MCF 10A (cell line): Measurements from ENCODE around the gene BDKRB2. TPM values are rescaled to one million over a fixed set of nuclear protein-coding genes. Genes with fewer than 3 reads are reported as not detected.

Experiments
- BruUV-seq: library from RNA; stranded (reverse); fragments of 400-500 nt; replicated peaks from 2 replicates; lab custom pipeline; 2021; lab: Mats Ljungman, UMichigan
- CTCF ChIA-PET: fragments of 300-600 bp; sonication (Branson Sonifier 250); formaldehyde crosslinking; extraction: SDS; loops from one replicate; lab custom pipeline; 2021; ENCODE audit warnings: antibody characterized with exemption, inconsistent platforms; lab: Yijun Ruan, JAX
- POLR2A ChIA-PET: fragments of 300-600, 350-650 bp; sonication (Branson Sonifier 250); formaldehyde crosslinking; extraction: SDS; loops from one replicate; lab custom pipeline; 2020; ENCODE audit warnings: antibody characterized with exemption, inconsistent platforms; lab: Yijun Ruan, JAX
- DNase-seq: peaks from one replicate; pipeline ENCODE4 v3.0.0-alpha.2; 2018; ENCODE audit not compliant: unreplicated experiment
- H3K27ac Mint-ChIP-seq: one replicate; pipeline ENCODE4 v1.8.0; 2022; ENCODE audit warnings: mild to moderate bottlenecking, low read depth, mixed read lengths; ENCODE audit not compliant: unreplicated experiment
- H3K27me3 Mint-ChIP-seq: one replicate; pipeline ENCODE4 v1.8.0; 2022; ENCODE audit warnings: mixed read lengths; ENCODE audit not compliant: insufficient read depth, unreplicated experiment
- H3K36me3 Mint-ChIP-seq: one replicate; pipeline ENCODE4 v1.8.0; 2022; ENCODE audit warnings: mild to moderate bottlenecking, moderate library complexity, mixed read lengths; ENCODE audit not compliant: insufficient read depth, unreplicated experiment
- H3K4me1 Mint-ChIP-seq: one replicate; pipeline ENCODE4 v1.8.0; 2022; ENCODE audit warnings: mixed read lengths; ENCODE audit not compliant: insufficient read depth, unreplicated experiment
- H3K4me3 Mint-ChIP-seq: one replicate; pipeline ENCODE4 v1.8.0; 2022; ENCODE audit warnings: mild to moderate bottlenecking, moderate library complexity, mixed read lengths; ENCODE audit not compliant: unreplicated experiment
- H3K9me3 Mint-ChIP-seq: one replicate; pipeline ENCODE4 v1.8.0; 2022; ENCODE audit warnings: mixed read lengths; ENCODE audit not compliant: unreplicated experiment
- CTCF ChIP-seq: fragments of 200-600 bp; IDR thresholded peaks from one replicate; pipeline ENCODE4 v1.8.0; 2022; ENCODE audit warnings: antibody characterized with exemption, mild to moderate bottlenecking; ENCODE audit not compliant: unreplicated experiment
- intact Hi-C: fragments of 100-400 bp; cut with micrococcal nuclease; formaldehyde crosslinking; loops from 2 replicates; pipeline ENCODE4 v1.14.1; 2022
- total RNA-seq: library from RNA; stranded (reverse); gene quantifications from 2 replicates; pipeline ENCODE4 v1.2.3, GENCODE V29; 2022

Gene BDKRB2
- total RNA-seq, 1 experiment from 2014 or later, result 2.8 TPM

GRCh38 chr14:96207686-96208085 lies 3.0 kb downstream of the BDKRB2 start:
- Mint-ChIP-seq H3K4me1 (peaks cover 37% of the 10 kb centered on the region), H3K27me3 (no peaks in the 10 kb centered on the region), H3K9me3 (peaks cover 9% of the 10 kb centered on the region), H3K27ac (no peak overlapping the region), H3K4me3 (no peak overlapping the region), H3K36me3 (peaks cover 2% of the 10 kb centered on the region)
- ChIA-PET POLR2A (interaction anchor here (1.2 kb wide), 1 partner anchor 49 kb away, joined by 4 read pairs; the partner anchor contains the start of gene BDKRB1), CTCF (interaction anchor here (0.6 to 0.9 kb wide), 4 partner anchors 9 to 104 kb away, joined by 3 read pairs; no protein-coding TSS in a partner anchor)
- intact Hi-C loops, result loop anchor here (10.0 kb wide), 1 partner anchor 73 kb away; no protein-coding TSS in a partner anchor
- BruUV-seq, result no TSS peak
- TF ChIP-seq CTCF, result no peak
- no peak for DNase-seq

GRCh38 chr14:96208739-96209138 lies 4.1 kb downstream of the BDKRB2 start:
- POLR2A ChIA-PET, result interaction anchor here (1.2 kb wide), 1 partner anchor 48 kb away, joined by 4 read pairs; the partner anchor contains the start of gene BDKRB1
- Mint-ChIP-seq H3K27ac (no peak overlapping the region), H3K27me3 (no peaks in the 10 kb centered on the region), H3K4me3 (no peak overlapping the region), H3K4me1 (peaks cover 31% of the 10 kb centered on the region), H3K9me3 (peaks cover 15% of the 10 kb centered on the region), H3K36me3 (peaks cover 9% of the 10 kb centered on the region)
- no peak for DNase-seq
- intact Hi-C loops, result loop anchor here (10.0 kb wide), 1 partner anchor 74 kb away; no protein-coding TSS in a partner anchor
- CTCF ChIA-PET, result no interaction called here
- no TSS peak for BruUV-seq
- TF ChIP-seq CTCF, result no peak

GRCh38 chr14:96212140-96212539 lies 7.5 kb downstream of the BDKRB2 start:
- POLR2A ChIA-PET, result no interaction called here
- Mint-ChIP-seq H3K4me1 (peaks cover 29% of the 10 kb centered on the region), H3K4me3 (no peak overlapping the region), H3K27ac (no peak overlapping the region), H3K36me3 (peaks cover 9% of the 10 kb centered on the region), H3K9me3 (peaks cover 15% of the 10 kb centered on the region), H3K27me3 (no peaks in the 10 kb centered on the region)
- intact Hi-C loops, result no loop called here
- no peak for TF ChIP-seq CTCF
- DNase-seq, result no peak
- no TSS peak for BruUV-seq
- CTCF ChIA-PET, result interaction anchor here (0.6 kb wide), 1 partner anchor 328 kb away, joined by 4 read pairs; no protein-coding TSS in a partner anchor

- H3K36me3 Mint-ChIP-seq, result peaks cover 9% of the 10 kb centered on the region
- ChIA-PET POLR2A (interaction anchor here (0.7 to 1.1 kb wide), 2 partner anchors 12 to 107 kb away, joined by 3 to 4 read pairs; no protein-coding TSS in a partner anchor), CTCF (no interaction called here)
- H3K27ac Mint-ChIP-seq, result no peak overlapping the region
- no peak for DNase-seq
- H3K4me3 Mint-ChIP-seq, result no peak overlapping the region
- no peaks in the 10 kb centered on the region for H3K27me3 Mint-ChIP-seq
- H3K4me1 Mint-ChIP-seq, result peaks cover 22% of the 10 kb centered on the region
- no peak for TF ChIP-seq CTCF
- no TSS peak for BruUV-seq
- peaks cover 15% of the 10 kb centered on the region for H3K9me3 Mint-ChIP-seq
- intact Hi-C loops, result no loop called here
These were observed 8.3 kb downstream of the BDKRB2 start for GRCh38 chr14:96212896-96213295.
